Stimulated activated naive CD8-positive, alpha-beta T cell treated with anti-CD3 and anti-CD28 coated beads, Interleukin-15, amount 100 ng/mL, for 72 hours (primary cell): ENCODE data around the gene RYR1.
A peak's percentile ranks its signal among the peaks of the same experiment; 100 is the strongest.
"Not testable (repeated sequence)": the region's sequence is repeated elsewhere in the genome, so short reads cannot be mapped to it uniquely, and the experiment has no call there.

ENCODE experiments used
- ATAC-seq: fragments of 150-1000 bp; cut with Tn5 transposase; 2 replicates; pipeline ENCODE4 v1.10.0; 2021; ENCODE audit warnings: mild to moderate bottlenecking, moderate library complexity
- DNase-seq, 2 donors: peaks; one replicate each; pipeline ENCODE4 v3.0.0; 2021 to 2022
- H3K27ac Mint-ChIP-seq, 2 donors: one replicate each; pipeline ENCODE4 v1.8.0; 2022; ENCODE audit warnings: mild to moderate bottlenecking in 2 of 2, mixed read lengths in 2 of 2, moderate library complexity in 2 of 2
- H3K27me3 Mint-ChIP-seq: one replicate; pipeline ENCODE4 v1.8.0; 2022; ENCODE audit warnings: mixed read lengths
- H3K4me1 Mint-ChIP-seq: one replicate; pipeline ENCODE4 v1.8.0; 2022; ENCODE audit warnings: mild to moderate bottlenecking, mixed read lengths
- H3K4me3 Mint-ChIP-seq, 2 donors: one replicate each; pipeline ENCODE4 v1.8.0; 2022; ENCODE audit warnings: mild to moderate bottlenecking in 2 of 2, mixed read lengths in 2 of 2, moderate library complexity in 1 of 2
- H3K9me3 Mint-ChIP-seq, 2 donors: one replicate each; pipeline ENCODE4 v1.8.0; 2022; ENCODE audit warnings: mixed read lengths in 2 of 2

RYR1 gene

GRCh38 chr19:38553239-38553638 is 119.7 kb downstream of the RYR1 start:
- Mint-ChIP-seq H3K4me1 (peaks cover 42% of the 10 kb centered on the region), H3K27me3 (peaks cover 37% of the 10 kb centered on the region)
- not testable (repeated sequence) for H3K27ac Mint-ChIP-seq, ATAC-seq, DNase-seq, H3K9me3 Mint-ChIP-seq, H3K4me3 Mint-ChIP-seq

- Mint-ChIP-seq H3K4me1 (peaks cover 49% of the 10 kb centered on the region), H3K9me3 (no peaks in the 10 kb centered on the region), H3K4me3 (no peak overlapping the region), H3K27me3 (peaks cover 43% of the 10 kb centered on the region), H3K27ac (no peak overlapping the region)
- ATAC-seq: no peak
- no peak for DNase-seq
Measured at GRCh38 chr19:38554676-38555141, 121.2 kb downstream of the RYR1 start.

- no peaks in the 10 kb centered on the region for H3K9me3 Mint-ChIP-seq
- ATAC-seq: no peak
- DNase-seq: no peak
- H3K4me1 Mint-ChIP-seq: peaks cover 54% of the 10 kb centered on the region
- H3K27me3 Mint-ChIP-seq: peaks cover 43% of the 10 kb centered on the region
- no peak overlapping the region for H3K4me3 Mint-ChIP-seq
- no peak overlapping the region for H3K27ac Mint-ChIP-seq
Measured at GRCh38 chr19:38555200-38555599, 121.7 kb downstream of the RYR1 start.

- no peak for DNase-seq
- ATAC-seq: no peak
- Mint-ChIP-seq H3K4me1 (peaks cover 51% of the 10 kb centered on the region), H3K27me3 (peaks cover 47% of the 10 kb centered on the region), H3K27ac (no peak overlapping the region), H3K9me3 (no peaks in the 10 kb centered on the region), H3K4me3 (no peak overlapping the region)
Measured at GRCh38 chr19:38556521-38557174, 123.2 kb downstream of the RYR1 start.

- peak; percentile 62 for ATAC-seq
- peaks cover 50% of the 10 kb centered on the region for H3K4me1 Mint-ChIP-seq
- no peak overlapping the region for H3K4me3 Mint-ChIP-seq
- peak in 1 of 2 donors; percentile 31 for DNase-seq
- H3K27me3 Mint-ChIP-seq: peaks cover 54% of the 10 kb centered on the region
- H3K9me3 Mint-ChIP-seq: no peaks in the 10 kb centered on the region
- H3K27ac Mint-ChIP-seq: no peak overlapping the region
Measured at GRCh38 chr19:38557205-38557799, 123.8 kb downstream of the RYR1 start.

GRCh38 chr19:38558933-38559332 is 125.4 kb downstream of the RYR1 start:
- H3K4me3 Mint-ChIP-seq, DNase-seq, ATAC-seq, H3K9me3 Mint-ChIP-seq, H3K27ac Mint-ChIP-seq: not testable (repeated sequence)
- Mint-ChIP-seq H3K27me3 (peaks cover 60% of the 10 kb centered on the region), H3K4me1 (peaks cover 42% of the 10 kb centered on the region)

GRCh38 chr19:38559428-38560401 is 126.2 kb downstream of the RYR1 start:
- H3K4me3 Mint-ChIP-seq: no peak overlapping the region

GRCh38 chr19:38561053-38561606 is 127.6 kb downstream of the RYR1 start:
- H3K27me3 Mint-ChIP-seq: peaks cover 66% of the 10 kb centered on the region
- no peak for ATAC-seq

More at GRCh38 chr19:38559428-38560401, 126.2 kb downstream of the RYR1 start:
- DNase-seq: peak in 1 of 2 donors; percentile 35
- peak; percentile 85 for ATAC-seq
- Mint-ChIP-seq H3K9me3 (no peaks in the 10 kb centered on the region), H3K4me1 (peaks cover 38% of the 10 kb centered on the region), H3K27me3 (peaks cover 63% of the 10 kb centered on the region), H3K27ac (peak overlapping the region in 1 of 2 donors; percentile 35)

GRCh38 chr19:38561658-38562057 is 128.2 kb downstream of the RYR1 start:
- H3K27me3 Mint-ChIP-seq: peaks cover 72% of the 10 kb centered on the region
- DNase-seq (no peak), ATAC-seq (no peak)
- no peak overlapping the region for H3K27ac Mint-ChIP-seq
- H3K4me3 Mint-ChIP-seq: no peak overlapping the region
- H3K4me1 Mint-ChIP-seq: peaks cover 36% of the 10 kb centered on the region
- no peaks in the 10 kb centered on the region for H3K9me3 Mint-ChIP-seq

More at GRCh38 chr19:38561053-38561606, 127.6 kb downstream of the RYR1 start:
- no peak overlapping the region for H3K27ac Mint-ChIP-seq
- DNase-seq: no peak
- peaks cover 36% of the 10 kb centered on the region for H3K4me1 Mint-ChIP-seq
- no peaks in the 10 kb centered on the region for H3K9me3 Mint-ChIP-seq
- no peak overlapping the region for H3K4me3 Mint-ChIP-seq

GRCh38 chr19:38562096-38562495 is 128.6 kb downstream of the RYR1 start:
- ATAC-seq (no peak), DNase-seq (no peak)
- Mint-ChIP-seq H3K9me3 (no peaks in the 10 kb centered on the region), H3K27ac (no peak overlapping the region), H3K27me3 (peaks cover 72% of the 10 kb centered on the region), H3K4me3 (no peak overlapping the region), H3K4me1 (peaks cover 32% of the 10 kb centered on the region)

- peaks cover 27% of the 10 kb centered on the region for H3K4me1 Mint-ChIP-seq
- no peak overlapping the region for H3K27ac Mint-ChIP-seq
- H3K4me3 Mint-ChIP-seq: no peak overlapping the region
- H3K27me3 Mint-ChIP-seq: peaks cover 80% of the 10 kb centered on the region
- ATAC-seq: no peak
- H3K9me3 Mint-ChIP-seq: no peaks in the 10 kb centered on the region
- DNase-seq: no peak
Measured at GRCh38 chr19:38563475-38563874, 130.0 kb downstream of the RYR1 start.

- peak; percentile 66 for ATAC-seq
- H3K4me1 Mint-ChIP-seq: peaks cover 16% of the 10 kb centered on the region
- no peaks in the 10 kb centered on the region for H3K9me3 Mint-ChIP-seq
- DNase-seq: peak; percentile 26 to 36
- no peak overlapping the region for H3K27ac Mint-ChIP-seq
- H3K27me3 Mint-ChIP-seq: peaks cover 71% of the 10 kb centered on the region
- peak overlapping the region; percentile 70 to 77 for H3K4me3 Mint-ChIP-seq
Measured at GRCh38 chr19:38564981-38565690, 131.6 kb downstream of the RYR1 start.

- ATAC-seq (no peak), DNase-seq (no peak)
- Mint-ChIP-seq H3K27me3 (peaks cover 74% of the 10 kb centered on the region), H3K9me3 (no peaks in the 10 kb centered on the region), H3K4me3 (peak overlapping the region; percentile 70 to 77), H3K4me1 (peaks cover 14% of the 10 kb centered on the region), H3K27ac (no peak overlapping the region)
Measured at GRCh38 chr19:38565691-38566105, 132.2 kb downstream of the RYR1 start.

GRCh38 chr19:38569368-38569983 is 136.0 kb downstream of the RYR1 start:
- Mint-ChIP-seq H3K4me3 (no peak overlapping the region), H3K9me3 (no peaks in the 10 kb centered on the region), H3K27ac (peak overlapping the region; percentile 46 to 63), H3K27me3 (peaks cover 45% of the 10 kb centered on the region), H3K4me1 (peaks cover 8% of the 10 kb centered on the region)
- ATAC-seq (peak; percentile 39), DNase-seq (no peak)
